ENCODE results near the gene ATIC.
A peak's percentile ranks its signal among the peaks of the same experiment; 100 is the strongest.

ATIC gene

GRCh38 chr2:215311625-215312396 is at the start of gene ATIC:
Gene ATIC, plus strand, starts transcription at chr2:215312059. Its CDS starts 84 bp downstream, at chr2:215312143.
- H3K27me3 Mint-ChIP-seq (ENCODE audit: low read depth) = no peaks in the 10 kb centered on the region
- peak; percentile 93 for DNase-seq (ENCODE audit: low spot score)
- peaks cover 32% of the 10 kb centered on the region for H3K36me3 Mint-ChIP-seq (ENCODE audit: low read depth)
- H3K4me1 Mint-ChIP-seq (ENCODE audit: low read depth) = peaks cover 28% of the 10 kb centered on the region
- H3K27ac Mint-ChIP-seq = peak within 1 kb of the TSS; percentile 93
- H3K9me3 Mint-ChIP-seq = no peaks in the 10 kb centered on the region
- H3K4me3 Mint-ChIP-seq = peak within 1 kb of the TSS; percentile 98

GRCh38 chr2:215262303-215262702 is 49.6 kb upstream of the ATIC start:
- H3K36me3 Mint-ChIP-seq (ENCODE audit: low read depth) = no peaks in the 10 kb centered on the region
- DNase-seq (ENCODE audit: low spot score) = no peak
- H3K27ac Mint-ChIP-seq = no peak overlapping the region
- H3K4me1 Mint-ChIP-seq (ENCODE audit: low read depth) = no peaks in the 10 kb centered on the region
- H3K9me3 Mint-ChIP-seq = no peaks in the 10 kb centered on the region
- no peaks in the 10 kb centered on the region for H3K27me3 Mint-ChIP-seq (ENCODE audit: low read depth)
- H3K4me3 Mint-ChIP-seq = no peak overlapping the region

GRCh38 chr2:215262741-215263362 is 49.0 kb upstream of the ATIC start:
- H3K4me1 Mint-ChIP-seq (ENCODE audit: low read depth) = no peaks in the 10 kb centered on the region
- H3K27me3 Mint-ChIP-seq (ENCODE audit: low read depth) = no peaks in the 10 kb centered on the region
- no peak for DNase-seq (ENCODE audit: low spot score)
- no peak overlapping the region for H3K4me3 Mint-ChIP-seq
- no peaks in the 10 kb centered on the region for H3K36me3 Mint-ChIP-seq (ENCODE audit: low read depth)
- H3K27ac Mint-ChIP-seq = no peak overlapping the region
- H3K9me3 Mint-ChIP-seq = no peaks in the 10 kb centered on the region

- Mint-ChIP-seq H3K4me3 (no peak overlapping the region), H3K9me3 (no peaks in the 10 kb centered on the region), H3K27me3 (ENCODE audit: low read depth) (no peaks in the 10 kb centered on the region), H3K27ac (no peak overlapping the region), H3K4me1 (ENCODE audit: low read depth) (no peaks in the 10 kb centered on the region), H3K36me3 (ENCODE audit: low read depth) (no peaks in the 10 kb centered on the region)
- no peak for DNase-seq (ENCODE audit: low spot score)
Measured at GRCh38 chr2:215264374-215264773, 47.5 kb upstream of the ATIC start.

GRCh38 chr2:215269397-215270117 is 42.3 kb upstream of the ATIC start:
- peaks cover 2% of the 10 kb centered on the region for H3K4me1 Mint-ChIP-seq (ENCODE audit: low read depth)
- H3K27me3 Mint-ChIP-seq (ENCODE audit: low read depth) = no peaks in the 10 kb centered on the region
- no peaks in the 10 kb centered on the region for H3K36me3 Mint-ChIP-seq (ENCODE audit: low read depth)
- no peaks in the 10 kb centered on the region for H3K9me3 Mint-ChIP-seq
- H3K4me3 Mint-ChIP-seq = no peak overlapping the region
- DNase-seq (ENCODE audit: low spot score) = peak; percentile 17
- no peak overlapping the region for H3K27ac Mint-ChIP-seq

GRCh38 chr2:215270118-215270451 is 41.8 kb upstream of the ATIC start:
- no peaks in the 10 kb centered on the region for H3K36me3 Mint-ChIP-seq (ENCODE audit: low read depth)
- no peak overlapping the region for H3K4me3 Mint-ChIP-seq
- no peak overlapping the region for H3K27ac Mint-ChIP-seq

GRCh38 chr2:215271446-215271845 is 40.4 kb upstream of the ATIC start:
- Mint-ChIP-seq H3K27ac (no peak overlapping the region), H3K4me3 (no peak overlapping the region), H3K27me3 (ENCODE audit: low read depth) (no peaks in the 10 kb centered on the region), H3K9me3 (no peaks in the 10 kb centered on the region), H3K4me1 (ENCODE audit: low read depth) (peaks cover 2% of the 10 kb centered on the region), H3K36me3 (ENCODE audit: low read depth) (no peaks in the 10 kb centered on the region)
- no peak for DNase-seq (ENCODE audit: low spot score)

More at GRCh38 chr2:215270118-215270451, 41.8 kb upstream of the ATIC start:
- Mint-ChIP-seq H3K9me3 (no peaks in the 10 kb centered on the region), H3K4me1 (ENCODE audit: low read depth) (peaks cover 2% of the 10 kb centered on the region), H3K27me3 (ENCODE audit: low read depth) (no peaks in the 10 kb centered on the region)
- DNase-seq (ENCODE audit: low spot score) = no peak

- Mint-ChIP-seq H3K27me3 (ENCODE audit: low read depth) (no peaks in the 10 kb centered on the region), H3K9me3 (no peaks in the 10 kb centered on the region), H3K4me1 (ENCODE audit: low read depth) (peaks cover 2% of the 10 kb centered on the region), H3K27ac (no peak overlapping the region), H3K4me3 (no peak overlapping the region), H3K36me3 (ENCODE audit: low read depth) (no peaks in the 10 kb centered on the region)
- no peak for DNase-seq (ENCODE audit: low spot score)
Measured at GRCh38 chr2:215272918-215273317, 38.9 kb upstream of the ATIC start.

GRCh38 chr2:215274829-215275228 is 37.0 kb upstream of the ATIC start:
- H3K36me3 Mint-ChIP-seq (ENCODE audit: low read depth) = no peaks in the 10 kb centered on the region
- peaks cover 2% of the 10 kb centered on the region for H3K4me1 Mint-ChIP-seq (ENCODE audit: low read depth)
- DNase-seq (ENCODE audit: low spot score) = no peak
- no peak overlapping the region for H3K4me3 Mint-ChIP-seq
- no peak overlapping the region for H3K27ac Mint-ChIP-seq
- H3K9me3 Mint-ChIP-seq = no peaks in the 10 kb centered on the region
- no peaks in the 10 kb centered on the region for H3K27me3 Mint-ChIP-seq (ENCODE audit: low read depth)

GRCh38 chr2:215275824-215276223 is 36.0 kb upstream of the ATIC start:
- Mint-ChIP-seq H3K27ac (no peak overlapping the region), H3K36me3 (ENCODE audit: low read depth) (no peaks in the 10 kb centered on the region), H3K4me1 (ENCODE audit: low read depth) (no peaks in the 10 kb centered on the region), H3K4me3 (no peak overlapping the region), H3K9me3 (no peaks in the 10 kb centered on the region), H3K27me3 (ENCODE audit: low read depth) (no peaks in the 10 kb centered on the region)
- DNase-seq (ENCODE audit: low spot score) = no peak

GRCh38 chr2:215277944-215278343 is 33.9 kb upstream of the ATIC start:
- DNase-seq (ENCODE audit: low spot score) = peak; percentile 48
- Mint-ChIP-seq H3K27ac (no peak overlapping the region), H3K4me1 (ENCODE audit: low read depth) (no peaks in the 10 kb centered on the region), H3K27me3 (ENCODE audit: low read depth) (no peaks in the 10 kb centered on the region), H3K36me3 (ENCODE audit: low read depth) (no peaks in the 10 kb centered on the region), H3K4me3 (no peak overlapping the region), H3K9me3 (no peaks in the 10 kb centered on the region)

- no peaks in the 10 kb centered on the region for H3K36me3 Mint-ChIP-seq (ENCODE audit: low read depth)
- no peaks in the 10 kb centered on the region for H3K4me1 Mint-ChIP-seq (ENCODE audit: low read depth)
- no peaks in the 10 kb centered on the region for H3K9me3 Mint-ChIP-seq
- H3K27me3 Mint-ChIP-seq (ENCODE audit: low read depth) = no peaks in the 10 kb centered on the region
- DNase-seq (ENCODE audit: low spot score) = no peak
- H3K27ac Mint-ChIP-seq = no peak overlapping the region
- H3K4me3 Mint-ChIP-seq = no peak overlapping the region
Measured at GRCh38 chr2:215280326-215280725, 31.5 kb upstream of the ATIC start.

- Mint-ChIP-seq H3K4me1 (ENCODE audit: low read depth) (no peaks in the 10 kb centered on the region), H3K9me3 (no peaks in the 10 kb centered on the region)
Measured at GRCh38 chr2:215283221-215283620, 28.6 kb upstream of the ATIC start.

GRCh38 chr2:215286309-215286708 is 25.6 kb upstream of the ATIC start:
- Mint-ChIP-seq H3K4me3 (no peak overlapping the region), H3K4me1 (ENCODE audit: low read depth) (no peaks in the 10 kb centered on the region), H3K36me3 (ENCODE audit: low read depth) (no peaks in the 10 kb centered on the region), H3K27ac (no peak overlapping the region), H3K9me3 (no peaks in the 10 kb centered on the region), H3K27me3 (ENCODE audit: low read depth) (peaks cover 4% of the 10 kb centered on the region)
- DNase-seq (ENCODE audit: low spot score) = no peak

More at GRCh38 chr2:215283221-215283620, 28.6 kb upstream of the ATIC start:
- no peak for DNase-seq (ENCODE audit: low spot score)
- no peak overlapping the region for H3K4me3 Mint-ChIP-seq
- H3K36me3 Mint-ChIP-seq (ENCODE audit: low read depth) = no peaks in the 10 kb centered on the region
- peaks cover 2% of the 10 kb centered on the region for H3K27me3 Mint-ChIP-seq (ENCODE audit: low read depth)
- no peak overlapping the region for H3K27ac Mint-ChIP-seq
